ENCODE measurements around the gene FBN2. TPM values are rescaled to one million over a fixed set of nuclear protein-coding genes. Genes with fewer than 3 reads are reported as not detected.

FBN2 gene
- total RNA-seq, 1 donor from 2014 or later, result 34.1 TPM

DNA sequence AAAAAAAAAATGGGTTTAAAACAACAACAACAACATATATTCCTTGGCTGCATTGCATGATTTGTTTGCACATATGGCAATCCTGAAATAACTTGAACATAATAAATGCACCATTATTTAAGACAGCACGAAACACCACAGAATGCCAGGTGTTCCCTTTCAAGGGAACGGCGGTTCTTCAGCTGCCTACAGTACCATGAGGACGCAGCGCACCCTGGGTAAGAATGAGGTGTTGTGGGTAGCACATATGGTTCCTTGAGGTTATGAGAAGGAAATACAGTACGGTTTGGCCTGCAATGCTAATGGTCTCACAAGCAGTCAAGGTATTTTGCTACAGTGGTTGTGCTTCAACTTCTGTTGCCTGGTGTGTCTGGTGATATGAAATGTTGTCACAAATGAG is 279.7 kb downstream of the FBN2 start:
- TF ChIP-seq, protein P1, sequence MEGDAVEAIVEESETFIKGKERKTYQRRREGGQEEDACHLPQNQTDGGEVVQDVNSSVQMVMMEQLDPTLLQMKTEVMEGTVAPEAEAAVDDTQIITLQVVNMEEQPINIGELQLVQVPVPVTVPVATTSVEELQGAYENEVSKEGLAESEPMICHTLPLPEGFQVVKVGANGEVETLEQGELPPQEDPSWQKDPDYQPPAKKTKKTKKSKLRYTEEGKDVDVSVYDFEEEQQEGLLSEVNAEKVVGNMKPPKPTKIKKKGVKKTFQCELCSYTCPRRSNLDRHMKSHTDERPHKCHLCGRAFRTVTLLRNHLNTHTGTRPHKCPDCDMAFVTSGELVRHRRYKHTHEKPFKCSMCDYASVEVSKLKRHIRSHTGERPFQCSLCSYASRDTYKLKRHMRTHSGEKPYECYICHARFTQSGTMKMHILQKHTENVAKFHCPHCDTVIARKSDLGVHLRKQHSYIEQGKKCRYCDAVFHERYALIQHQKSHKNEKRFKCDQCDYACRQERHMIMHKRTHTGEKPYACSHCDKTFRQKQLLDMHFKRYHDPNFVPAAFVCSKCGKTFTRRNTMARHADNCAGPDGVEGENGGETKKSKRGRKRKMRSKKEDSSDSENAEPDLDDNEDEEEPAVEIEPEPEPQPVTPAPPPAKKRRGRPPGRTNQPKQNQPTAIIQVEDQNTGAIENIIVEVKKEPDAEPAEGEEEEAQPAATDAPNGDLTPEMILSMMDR (IDR thresholded peaks at IDR 0.05; ENCODE audit: borderline replicate concordance), result no peak
- H3K27ac ChIP-seq (replicated peaks), result no peak overlapping the region

DNA sequence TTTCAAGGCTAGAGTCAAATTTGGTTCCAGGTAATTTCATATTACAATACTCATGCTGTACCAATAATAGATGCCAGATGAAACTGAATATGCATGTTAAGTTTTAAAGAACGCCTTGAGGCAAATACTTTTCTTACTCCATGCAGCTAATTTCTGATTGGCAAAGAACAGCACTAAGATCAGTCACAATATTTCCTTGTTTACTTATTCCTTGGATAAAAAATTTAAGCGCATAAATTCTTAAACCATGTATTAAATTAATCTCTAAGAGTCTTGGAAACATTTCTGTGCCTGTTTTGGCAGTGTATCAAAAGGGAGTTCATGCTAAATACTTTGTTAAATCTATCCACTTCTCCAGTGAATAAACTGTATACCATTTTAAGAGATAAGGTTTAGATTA is 281.0 kb downstream of the FBN2 start:
- H3K9me3 ChIP-seq (replicated peaks), result no peaks in the 10 kb centered on the region
- H3K4me3 ChIP-seq, result no peak overlapping the region
- DNase-seq, result no peak
- TF ChIP-seq, protein P1 (IDR thresholded peaks at IDR 0.05; ENCODE audit: borderline replicate concordance), result no peak
- intact Hi-C loops (cut with micrococcal nuclease), result no loop called here
- H3K27me3 ChIP-seq (ENCODE audit: low read depth), result no peaks in the 10 kb centered on the region
- peaks cover 12% of the 10 kb centered on the region for H3K36me3 ChIP-seq
- no peak overlapping the region for H3K27ac ChIP-seq (replicated peaks)
- H3K4me1 ChIP-seq, result peaks cover 5% of the 10 kb centered on the region

More for the DNA sequence above, 279.7 kb downstream of the FBN2 start:
- H3K4me3 ChIP-seq, result no peak overlapping the region
- DNase-seq, result no peak
- no peaks in the 10 kb centered on the region for H3K9me3 ChIP-seq (replicated peaks)
- intact Hi-C loops (cut with micrococcal nuclease), result no loop called here
- H3K27me3 ChIP-seq (ENCODE audit: low read depth), result no peaks in the 10 kb centered on the region
- peaks cover 5% of the 10 kb centered on the region for H3K4me1 ChIP-seq
- peaks cover 22% of the 10 kb centered on the region for H3K36me3 ChIP-seq

DNA sequence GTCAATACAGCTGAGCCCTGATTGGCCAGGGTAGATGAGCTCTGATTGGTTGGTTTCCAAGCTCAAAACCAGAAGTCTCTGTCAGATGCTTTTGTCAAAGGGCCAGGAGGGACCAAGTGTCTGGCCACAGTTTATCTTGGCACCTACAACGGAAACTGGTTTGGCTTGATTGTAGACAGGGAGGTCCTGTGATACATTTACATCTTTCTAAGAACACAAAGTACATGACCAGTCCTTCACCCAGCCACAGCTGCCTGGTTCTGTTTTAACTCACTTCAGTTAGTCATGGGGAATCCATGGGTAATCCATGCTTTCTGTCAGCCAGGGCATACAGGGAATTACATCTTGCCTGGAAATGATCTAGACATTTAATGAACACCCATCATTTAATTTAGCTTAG is 283.3 kb downstream of the FBN2 start:
- TF ChIP-seq, protein P1 (IDR thresholded peaks at IDR 0.05; ENCODE audit: borderline replicate concordance), result no peak
- Histone ChIP-seq H3K4me1 (peaks cover 5% of the 10 kb centered on the region), H3K27me3 (ENCODE audit: low read depth) (no peaks in the 10 kb centered on the region), H3K27ac (replicated peaks) (no peak overlapping the region), H3K4me3 (no peak overlapping the region), H3K9me3 (replicated peaks) (no peaks in the 10 kb centered on the region), H3K36me3 (peaks cover 3% of the 10 kb centered on the region)
- DNase-seq, result no peak
- intact Hi-C loops (cut with micrococcal nuclease), result no loop called here

DNA sequence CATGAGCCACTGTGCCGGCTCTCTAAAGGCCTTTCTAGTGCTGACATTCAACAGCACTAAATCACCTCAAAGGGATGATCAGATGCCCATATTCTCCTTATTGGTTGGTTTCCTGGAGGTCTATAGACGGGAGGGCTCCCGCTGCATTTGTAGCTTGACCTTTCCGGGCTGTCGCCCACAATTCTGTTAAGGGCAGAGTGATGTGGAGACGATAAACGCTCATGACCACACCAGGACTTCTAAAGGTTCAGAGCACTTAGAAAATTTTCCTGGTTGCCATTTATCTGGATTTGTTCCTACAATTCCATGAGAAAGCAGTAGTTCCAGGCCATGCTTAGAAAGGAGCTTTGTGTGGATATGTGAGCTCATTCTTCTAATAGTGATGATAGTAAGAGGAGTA is 284.2 kb downstream of the FBN2 start:
- TF ChIP-seq, protein P1 (IDR thresholded peaks at IDR 0.05; ENCODE audit: borderline replicate concordance), result no peak
- Histone ChIP-seq H3K4me1 (no peaks in the 10 kb centered on the region), H3K9me3 (replicated peaks) (no peaks in the 10 kb centered on the region), H3K27me3 (ENCODE audit: low read depth) (no peaks in the 10 kb centered on the region), H3K27ac (replicated peaks) (no peak overlapping the region), H3K36me3 (no peaks in the 10 kb centered on the region), H3K4me3 (no peak overlapping the region)
- intact Hi-C loops (cut with micrococcal nuclease), result no loop called here
- DNase-seq, result no peak

DNA sequence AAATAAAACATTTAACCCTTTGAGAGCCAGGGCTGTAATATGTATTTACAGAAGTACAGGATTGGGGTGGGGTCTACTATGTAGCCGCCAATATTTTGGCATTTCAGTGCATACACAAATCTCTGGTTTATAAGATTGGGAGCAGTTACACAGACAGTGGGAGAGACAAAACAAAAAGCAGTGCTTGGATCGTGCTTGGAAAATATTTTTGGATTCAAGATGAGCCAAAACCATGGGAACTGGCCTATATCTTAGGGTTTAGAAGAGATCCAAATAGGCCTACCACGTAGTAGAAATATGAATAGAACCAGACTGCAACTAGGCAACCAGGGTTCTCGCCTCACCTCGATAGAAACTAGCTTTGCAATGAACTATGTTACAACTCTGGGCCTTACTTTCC is 284.9 kb downstream of the FBN2 start:
- Histone ChIP-seq H3K4me1 (no peaks in the 10 kb centered on the region), H3K27me3 (ENCODE audit: low read depth) (no peaks in the 10 kb centered on the region), H3K36me3 (no peaks in the 10 kb centered on the region), H3K9me3 (replicated peaks) (no peaks in the 10 kb centered on the region), H3K4me3 (no peak overlapping the region), H3K27ac (replicated peaks) (no peak overlapping the region)
- no peak for DNase-seq
- TF ChIP-seq, protein P1 (IDR thresholded peaks at IDR 0.05; ENCODE audit: borderline replicate concordance), result no peak
- intact Hi-C loops (cut with micrococcal nuclease), result no loop called here

DNA sequence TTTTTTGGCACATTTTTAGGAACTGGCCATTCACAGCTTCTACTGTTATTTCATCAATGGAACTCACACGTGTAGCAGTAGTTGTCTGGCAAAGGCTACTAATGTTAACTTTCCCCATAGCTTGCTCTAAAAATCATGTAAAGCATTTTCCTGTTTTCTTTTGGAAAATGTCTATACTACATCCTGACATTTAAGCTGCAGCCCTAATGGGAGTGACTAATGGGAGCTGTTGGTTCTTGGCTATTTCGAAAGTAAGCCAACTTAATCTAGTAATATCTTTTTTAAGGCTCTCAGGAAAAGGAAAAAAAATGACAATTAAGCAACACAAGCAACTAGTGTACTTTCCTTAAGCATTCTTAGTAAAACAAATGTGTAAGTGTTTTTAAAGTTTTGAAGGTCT is 285.3 kb downstream of the FBN2 start:
- intact Hi-C loops (cut with micrococcal nuclease), result no loop called here
- no peaks in the 10 kb centered on the region for H3K4me1 ChIP-seq
- H3K9me3 ChIP-seq (replicated peaks), result no peaks in the 10 kb centered on the region
- no peaks in the 10 kb centered on the region for H3K27me3 ChIP-seq (ENCODE audit: low read depth)
- TF ChIP-seq, protein P1 (IDR thresholded peaks at IDR 0.05; ENCODE audit: borderline replicate concordance), result no peak
- H3K27ac ChIP-seq (replicated peaks), result no peak overlapping the region
- no peak for DNase-seq
- H3K4me3 ChIP-seq, result no peak overlapping the region
- no peaks in the 10 kb centered on the region for H3K36me3 ChIP-seq
